ENCODE data around the gene VPS41. TPM values are rescaled to one million over a fixed set of nuclear protein-coding genes. Genes with fewer than 3 reads are reported as not detected.

VPS41 gene
- total RNA-seq, 2 experiments from 2014 or later: 62.9 to 66.8 TPM

- H3K9me3 Mint-ChIP-seq: peaks cover 3% of the 10 kb centered on the region
- H3K4me3 Mint-ChIP-seq: no peak overlapping the region
- H3K27me3 Mint-ChIP-seq: no peaks in the 10 kb centered on the region
- peaks cover 9% of the 10 kb centered on the region for H3K36me3 Mint-ChIP-seq
- intact Hi-C loops (cut with micrococcal nuclease): no loop called here
- ChIA-PET POLR2A (no interaction called here), CTCF (no interaction called here)
- no peak overlapping the region for H3K27ac Mint-ChIP-seq
- DNase-seq: no peak
- peaks cover 4% of the 10 kb centered on the region for H3K4me1 Mint-ChIP-seq (ENCODE audit: low read depth)
These were observed 68.1 kb downstream of the VPS41 start for GRCh38 chr7:38840736-38841460.

DNA sequence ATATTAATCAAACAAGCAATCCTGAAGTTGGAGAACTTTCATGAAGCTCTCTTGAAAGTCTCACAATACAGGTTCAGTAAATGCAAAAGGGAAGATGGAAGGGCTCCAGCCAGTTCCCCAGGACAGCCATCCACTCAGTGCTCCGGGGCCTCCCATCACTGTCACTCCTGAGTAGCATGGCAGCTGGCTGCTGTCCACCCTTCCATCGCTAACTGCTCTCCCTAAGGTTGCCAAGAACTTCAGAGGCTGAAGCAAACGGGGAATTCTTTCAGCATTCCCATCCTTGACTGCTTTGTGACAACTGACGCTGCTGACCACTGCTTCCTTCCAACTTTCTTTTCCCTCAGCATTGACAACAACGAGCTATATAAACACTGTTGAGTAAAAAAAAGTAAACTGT, 69.1 kb downstream of the VPS41 start:
- no peak for DNase-seq
- Mint-ChIP-seq H3K4me1 (ENCODE audit: low read depth) (peaks cover 4% of the 10 kb centered on the region), H3K27me3 (no peaks in the 10 kb centered on the region), H3K9me3 (peaks cover 3% of the 10 kb centered on the region), H3K36me3 (peaks cover 9% of the 10 kb centered on the region), H3K4me3 (no peak overlapping the region), H3K27ac (no peak overlapping the region)
- CTCF ChIA-PET: no interaction called here
- POLR2A ChIA-PET: no interaction called here
- intact Hi-C loops (cut with micrococcal nuclease): no loop called here

DNA sequence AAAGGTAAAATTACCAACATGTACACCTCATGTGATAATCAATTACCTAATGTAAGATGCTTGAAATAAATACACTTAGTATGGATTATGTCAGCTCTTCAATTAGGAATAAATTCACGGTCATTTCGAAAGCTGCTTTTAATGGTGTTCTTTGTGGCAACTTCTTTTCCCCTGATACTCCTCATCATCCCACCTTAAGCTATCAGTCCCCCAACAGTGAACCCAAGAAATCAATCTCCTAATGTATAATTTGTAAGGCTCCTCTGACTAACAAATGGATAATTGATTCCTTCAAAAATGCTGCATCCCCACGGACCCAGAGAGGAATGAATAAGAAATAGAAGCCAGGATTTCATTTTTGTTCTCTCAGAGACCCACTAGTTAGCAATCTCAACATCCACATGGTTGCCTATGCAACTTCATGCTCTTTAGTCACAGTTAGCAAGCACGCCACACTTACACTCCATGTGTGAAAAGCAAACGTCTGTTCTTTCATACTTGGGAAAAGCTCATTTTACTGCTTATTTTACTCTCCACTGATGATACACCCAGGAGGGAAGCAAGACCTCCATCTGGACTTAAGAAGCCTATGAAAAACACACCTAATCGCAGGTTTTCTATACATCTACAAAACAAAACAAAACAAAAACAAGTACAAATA, 70.1 kb downstream of the VPS41 start:
- H3K27ac Mint-ChIP-seq: no peak overlapping the region
- H3K4me3 Mint-ChIP-seq: no peak overlapping the region
- intact Hi-C loops (cut with micrococcal nuclease): no loop called here
- peaks cover 9% of the 10 kb centered on the region for H3K36me3 Mint-ChIP-seq
- ChIA-PET CTCF (no interaction called here), POLR2A (no interaction called here)
- no peaks in the 10 kb centered on the region for H3K27me3 Mint-ChIP-seq
- no peak for DNase-seq
- peaks cover 4% of the 10 kb centered on the region for H3K4me1 Mint-ChIP-seq (ENCODE audit: low read depth)
- H3K9me3 Mint-ChIP-seq: peaks cover 3% of the 10 kb centered on the region

- intact Hi-C loops (cut with micrococcal nuclease): no loop called here
- Mint-ChIP-seq H3K9me3 (peaks cover 3% of the 10 kb centered on the region), H3K36me3 (peaks cover 9% of the 10 kb centered on the region), H3K4me3 (no peak overlapping the region), H3K27me3 (no peaks in the 10 kb centered on the region), H3K4me1 (ENCODE audit: low read depth) (no peaks in the 10 kb centered on the region), H3K27ac (no peak overlapping the region)
- ChIA-PET CTCF (interaction anchor here (0.6 kb wide), 1 partner anchor 38 kb away, joined by 3 read pairs; no protein-coding TSS in a partner anchor), POLR2A (no interaction called here)
- no peak for DNase-seq
These were observed 74.6 kb downstream of the VPS41 start for GRCh38 chr7:38834357-38834756.

DNA sequence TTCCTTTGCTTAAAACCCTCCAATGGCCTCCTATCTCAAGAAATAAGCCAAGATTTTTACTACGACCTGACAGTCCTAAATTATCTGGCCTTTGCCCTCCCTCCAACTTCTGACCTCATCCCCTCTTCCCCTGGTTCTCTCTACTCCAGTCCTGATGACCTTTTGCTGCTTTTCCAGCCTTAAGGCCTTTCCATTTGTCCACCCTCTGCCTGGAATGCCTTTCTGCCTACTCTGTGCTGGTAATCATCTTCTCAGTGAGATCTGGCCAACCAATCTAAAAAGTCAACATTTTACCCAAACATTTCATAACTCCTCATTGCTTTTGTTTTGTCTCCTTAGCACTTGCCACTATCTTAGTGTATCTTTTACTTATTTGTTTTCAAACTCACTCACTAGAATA, 75.7 kb downstream of the VPS41 start:
- Mint-ChIP-seq H3K27me3 (no peaks in the 10 kb centered on the region), H3K4me3 (no peak overlapping the region), H3K27ac (no peak overlapping the region), H3K36me3 (peaks cover 4% of the 10 kb centered on the region), H3K4me1 (ENCODE audit: low read depth) (no peaks in the 10 kb centered on the region), H3K9me3 (peaks cover 3% of the 10 kb centered on the region)
- intact Hi-C loops (cut with micrococcal nuclease): no loop called here
- ChIA-PET POLR2A (no interaction called here), CTCF (no interaction called here)
- no peak for DNase-seq

- H3K27me3 Mint-ChIP-seq: no peaks in the 10 kb centered on the region
- intact Hi-C loops (cut with micrococcal nuclease): no loop called here
- H3K4me3 Mint-ChIP-seq: no peak overlapping the region
- no peak for DNase-seq
- H3K36me3 Mint-ChIP-seq: no peaks in the 10 kb centered on the region
- no peaks in the 10 kb centered on the region for H3K9me3 Mint-ChIP-seq
- no peaks in the 10 kb centered on the region for H3K4me1 Mint-ChIP-seq (ENCODE audit: low read depth)
- ChIA-PET POLR2A (no interaction called here), CTCF (no interaction called here)
- no peak overlapping the region for H3K27ac Mint-ChIP-seq
These were observed 77.6 kb downstream of the VPS41 start for GRCh38 chr7:38831259-38831996.

DNA sequence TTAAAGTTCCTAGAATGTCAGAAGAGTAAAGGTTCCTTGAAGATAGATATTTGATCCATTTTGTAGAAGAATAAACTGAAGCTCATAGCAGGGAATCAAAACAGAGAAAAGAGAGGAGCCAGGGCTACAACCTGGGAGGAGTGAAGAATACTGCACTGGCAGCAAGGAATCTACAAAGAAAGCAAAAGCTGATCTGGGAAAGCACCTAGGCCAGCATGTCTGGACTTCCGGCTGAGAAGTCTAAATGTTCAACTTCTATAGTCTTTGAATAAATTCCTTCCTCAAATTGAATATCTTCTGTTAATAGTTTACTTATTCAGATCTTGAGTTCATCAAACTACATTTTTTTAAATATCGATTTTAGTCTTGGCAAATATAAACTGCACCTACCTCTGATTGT, 78.2 kb downstream of the VPS41 start:
- POLR2A ChIA-PET: no interaction called here

DNA sequence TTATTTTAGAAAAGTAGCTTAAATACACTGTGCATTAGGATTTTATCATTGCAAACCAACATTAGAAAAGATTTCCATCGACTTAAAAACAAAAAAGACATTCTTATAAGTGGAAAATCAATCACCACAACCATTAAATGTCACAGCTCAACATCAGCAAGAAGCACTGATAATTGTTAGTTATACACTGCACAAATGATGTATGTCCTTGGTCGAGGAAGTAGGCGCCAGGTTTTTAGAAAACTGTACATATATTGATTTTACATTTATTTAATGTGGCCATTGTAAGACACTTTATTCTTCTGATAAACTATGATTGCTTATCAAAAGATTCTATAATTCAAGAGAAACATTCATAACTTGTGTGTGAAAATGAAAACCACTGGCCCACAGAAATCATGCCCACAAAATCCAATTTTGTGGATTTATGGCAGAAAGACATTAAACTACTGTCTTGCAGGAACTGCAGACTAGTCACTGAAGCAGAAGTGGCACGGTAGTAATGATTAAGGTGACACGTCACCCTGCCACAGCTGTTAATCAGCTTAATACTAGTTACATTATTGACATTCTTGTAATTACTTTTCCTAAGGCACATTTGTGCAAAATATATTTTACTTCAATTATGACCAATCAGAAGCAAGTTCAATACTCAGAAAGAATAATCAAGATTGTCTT, 79.4 kb downstream of the VPS41 start:
- no peak overlapping the region for H3K27ac Mint-ChIP-seq

More for the DNA sequence above, 78.2 kb downstream of the VPS41 start:
- intact Hi-C loops (cut with micrococcal nuclease): no loop called here
- no peak overlapping the region for H3K27ac Mint-ChIP-seq
- no peaks in the 10 kb centered on the region for H3K27me3 Mint-ChIP-seq
- no peak for DNase-seq
- H3K4me3 Mint-ChIP-seq: no peak overlapping the region
- peaks cover 2% of the 10 kb centered on the region for H3K36me3 Mint-ChIP-seq
- H3K9me3 Mint-ChIP-seq: no peaks in the 10 kb centered on the region
- CTCF ChIA-PET: no interaction called here
- no peaks in the 10 kb centered on the region for H3K4me1 Mint-ChIP-seq (ENCODE audit: low read depth)

GRCh38 chr7:38828026-38828425, 81.0 kb downstream of the VPS41 start:
- POLR2A ChIA-PET: no interaction called here
- Mint-ChIP-seq H3K9me3 (peaks cover 4% of the 10 kb centered on the region), H3K27ac (no peak overlapping the region), H3K36me3 (peaks cover 11% of the 10 kb centered on the region), H3K4me1 (ENCODE audit: low read depth) (no peaks in the 10 kb centered on the region), H3K27me3 (no peaks in the 10 kb centered on the region), H3K4me3 (no peak overlapping the region)
- intact Hi-C loops (cut with micrococcal nuclease): no loop called here
- no peak for DNase-seq
- CTCF ChIA-PET: interaction anchor here (0.6 kb wide), 1 partner anchor 1065 kb away, joined by 3 read pairs; no protein-coding TSS in a partner anchor

More for the DNA sequence above, 79.4 kb downstream of the VPS41 start:
- Mint-ChIP-seq H3K9me3 (no peaks in the 10 kb centered on the region), H3K4me1 (ENCODE audit: low read depth) (no peaks in the 10 kb centered on the region), H3K4me3 (no peak overlapping the region), H3K36me3 (peaks cover 3% of the 10 kb centered on the region), H3K27me3 (no peaks in the 10 kb centered on the region)
- DNase-seq: no peak
- CTCF ChIA-PET: interaction anchor here (0.6 to 1.1 kb wide), 2 partner anchors 11 to 549 kb away, joined by 3 read pairs; no protein-coding TSS in a partner anchor
- POLR2A ChIA-PET: no interaction called here
- intact Hi-C loops (cut with micrococcal nuclease): no loop called here

- no peaks in the 10 kb centered on the region for H3K4me1 Mint-ChIP-seq (ENCODE audit: low read depth)
- H3K4me3 Mint-ChIP-seq: no peak overlapping the region
- intact Hi-C loops (cut with micrococcal nuclease): no loop called here
- H3K9me3 Mint-ChIP-seq: peaks cover 4% of the 10 kb centered on the region
- POLR2A ChIA-PET: no interaction called here
- CTCF ChIA-PET: no interaction called here
- DNase-seq: no peak
- H3K36me3 Mint-ChIP-seq: peaks cover 11% of the 10 kb centered on the region
- no peak overlapping the region for H3K27ac Mint-ChIP-seq
- no peaks in the 10 kb centered on the region for H3K27me3 Mint-ChIP-seq
These were observed 83.1 kb downstream of the VPS41 start for GRCh38 chr7:38825721-38826440.

DNA sequence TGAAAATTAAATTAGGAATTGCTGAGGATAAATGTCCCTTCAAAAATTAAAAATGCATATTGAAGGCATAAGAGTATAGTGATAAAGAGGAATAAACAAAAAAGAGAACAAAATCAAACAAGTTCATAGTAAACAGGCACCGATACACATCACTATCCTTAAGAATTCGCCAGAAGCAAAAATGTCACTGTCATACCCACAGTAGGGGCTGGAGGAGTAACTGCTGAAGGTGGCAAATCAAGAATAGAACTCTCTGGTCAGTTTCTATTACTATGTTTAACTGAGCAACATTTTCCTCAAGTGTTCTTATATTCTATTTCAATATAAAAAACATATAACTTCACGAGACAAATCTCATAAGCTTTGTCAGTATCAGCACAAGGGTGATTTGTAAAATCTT, 84.0 kb downstream of the VPS41 start:
- POLR2A ChIA-PET: no interaction called here
- intact Hi-C loops (cut with micrococcal nuclease): no loop called here
- DNase-seq: no peak
- CTCF ChIA-PET: no interaction called here
- H3K27ac Mint-ChIP-seq: no peak overlapping the region
- H3K4me1 Mint-ChIP-seq (ENCODE audit: low read depth): no peaks in the 10 kb centered on the region
- peaks cover 11% of the 10 kb centered on the region for H3K36me3 Mint-ChIP-seq
- H3K27me3 Mint-ChIP-seq: no peaks in the 10 kb centered on the region
- H3K9me3 Mint-ChIP-seq: peaks cover 4% of the 10 kb centered on the region
- no peak overlapping the region for H3K4me3 Mint-ChIP-seq

- ChIA-PET CTCF (no interaction called here), POLR2A (no interaction called here)
- Mint-ChIP-seq H3K4me3 (no peak overlapping the region), H3K27ac (no peak overlapping the region), H3K9me3 (peaks cover 4% of the 10 kb centered on the region), H3K27me3 (no peaks in the 10 kb centered on the region), H3K4me1 (ENCODE audit: low read depth) (no peaks in the 10 kb centered on the region), H3K36me3 (peaks cover 16% of the 10 kb centered on the region)
- intact Hi-C loops (cut with micrococcal nuclease): no loop called here
- DNase-seq: no peak
These were observed 86.4 kb downstream of the VPS41 start for GRCh38 chr7:38822549-38822948.
